A673 (cell line): ENCODE data around the gene CHCHD1. TPM values are rescaled to one million over a fixed set of nuclear protein-coding genes. Genes with fewer than 3 reads are reported as not detected.

Source experiments
- BruUV-seq: library from RNA; stranded (reverse); fragments of 400-500 nt; replicated peaks from 2 replicates; lab custom pipeline; 2021; lab: Mats Ljungman, UMichigan
- CTCF ChIA-PET: fragments of 300-600 bp; sonication (Branson Sonifier 250); formaldehyde crosslinking; loops from one replicate; lab custom pipeline; 2022; ENCODE audit warnings: antibody characterized with exemption; lab: Charles Lee
- POLR2A ChIA-PET: fragments of 300-600 bp; sonication (Branson Sonifier 250); formaldehyde crosslinking; loops from one replicate; lab custom pipeline; 2022; ENCODE audit warnings: antibody characterized with exemption; ENCODE audit not compliant: low non-redundant PET; lab: Charles Lee
- DNase-seq: peaks from one replicate; pipeline ENCODE4 v3.0.0-alpha.2; 2015; ENCODE audit warnings: low spot score
- H3K27ac ChIP-seq: fragments of 200-600 bp; sonication (generic); 2 replicates; pipeline ENCODE4 v1.5.1; 2016; ENCODE audit warnings: mixed run types, low read depth, mild to moderate bottlenecking, mixed read lengths, antibody characterized with exemption, low read length; ENCODE audit not compliant: poor library complexity, severe bottlenecking
- H3K27me3 ChIP-seq: fragments of 200-600 bp; sonication (generic); replicated peaks from 2 replicates; pipeline ENCODE4 v1.6.1; 2017; ENCODE audit warnings: mixed run types, low read depth, mild to moderate bottlenecking, mixed read lengths, antibody characterized with exemption, low read length; ENCODE audit not compliant: insufficient read depth, poor library complexity
- H3K36me3 ChIP-seq: fragments of 200-600 bp; sonication (generic); 2 replicates; pipeline ENCODE4 v1.6.1; 2016; ENCODE audit warnings: mixed run types, mild to moderate bottlenecking, mixed read lengths, antibody characterized with exemption, low read length; ENCODE audit not compliant: insufficient read depth, poor library complexity, severe bottlenecking
- H3K4me1 ChIP-seq: fragments of 200-600 bp; sonication (generic); 2 replicates; pipeline ENCODE4 v1.6.1; 2017; ENCODE audit warnings: mixed run types, mild to moderate bottlenecking, mixed read lengths, antibody characterized with exemption, low read length; ENCODE audit not compliant: insufficient read depth, poor library complexity, severe bottlenecking
- H3K4me3 ChIP-seq: fragments of 200-600 bp; sonication (generic); 2 replicates; pipeline ENCODE4 v1.5.1; 2016; ENCODE audit warnings: low read depth, mixed run types, mild to moderate bottlenecking, mixed read lengths, low read length; ENCODE audit not compliant: poor library complexity, severe bottlenecking
- H3K9me3 ChIP-seq: fragments of 200-600 bp; sonication (generic); 2 replicates; pipeline ENCODE4 v1.6.1; 2016; ENCODE audit warnings: mixed run types, low read depth, mild to moderate bottlenecking, mixed read lengths, antibody characterized with exemption, low read length; ENCODE audit not compliant: poor library complexity, severe bottlenecking
- EZH2 ChIP-seq: fragments of 200-600 bp; sonication (generic); IDR thresholded peaks from 2 replicates; pipeline ENCODE4 v1.6.1; 2017; ENCODE audit warnings: borderline replicate concordance, low read depth, mild to moderate bottlenecking, mixed read lengths, antibody characterized with exemption, low read length; ENCODE audit not compliant: poor library complexity, severe bottlenecking
- intact Hi-C: fragments of 100-400 bp; cut with micrococcal nuclease; formaldehyde crosslinking; loops from one replicate; pipeline ENCODE4 v1.10.0; 2022; ENCODE audit not compliant: unreplicated experiment
- total RNA-seq: library from RNA; stranded (reverse); gene quantifications from 2 replicates; pipeline ENCODE4 v1.2.3, GENCODE V29; 2021
- TF ChIP-seq, protein P1 (sequence below): fragments of 300-800, 200-600 bp; sonication (generic); conservative IDR thresholded peaks from 2 replicates; pipeline ENCODE4 v1.5.1; 2017; ENCODE audit warnings: low read depth, mild to moderate bottlenecking, antibody characterized with exemption, low read length, moderate library complexity, mixed read lengths

CHCHD1 gene
- total RNA-seq, 1 experiment from 2014 or later = 37.5 TPM

DNA sequence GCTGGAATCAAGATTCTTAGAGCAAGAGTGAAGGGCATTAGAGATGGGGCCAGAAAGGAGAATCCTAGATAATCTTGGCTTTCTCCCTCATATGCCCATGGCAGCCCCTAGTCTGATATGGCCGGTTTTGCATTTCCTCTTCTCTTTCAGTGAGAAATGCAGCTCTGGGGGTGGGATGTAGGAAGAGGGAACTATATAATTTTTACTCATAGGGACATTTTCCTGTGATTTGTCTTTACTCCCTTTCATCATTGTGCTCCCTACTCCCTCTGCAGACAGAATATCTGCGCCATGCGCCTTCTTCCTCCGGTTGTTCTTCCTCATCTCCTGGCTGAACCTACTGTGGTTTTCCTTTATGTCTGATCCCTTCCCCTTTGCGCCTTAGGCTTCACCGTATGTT, 16.8 kb upstream of the CHCHD1 start:
- Histone ChIP-seq H3K4me3 (no peak overlapping the region), H3K27ac (no peak overlapping the region), H3K36me3 (peaks cover 75% of the 10 kb centered on the region), H3K9me3 (no peaks in the 10 kb centered on the region), H3K4me1 (no peaks in the 10 kb centered on the region), H3K27me3 (no peaks in the 10 kb centered on the region)
- ChIA-PET POLR2A (no interaction called here), CTCF (no interaction called here)
- intact Hi-C loops = no loop called here
- TF ChIP-seq, protein P1, sequence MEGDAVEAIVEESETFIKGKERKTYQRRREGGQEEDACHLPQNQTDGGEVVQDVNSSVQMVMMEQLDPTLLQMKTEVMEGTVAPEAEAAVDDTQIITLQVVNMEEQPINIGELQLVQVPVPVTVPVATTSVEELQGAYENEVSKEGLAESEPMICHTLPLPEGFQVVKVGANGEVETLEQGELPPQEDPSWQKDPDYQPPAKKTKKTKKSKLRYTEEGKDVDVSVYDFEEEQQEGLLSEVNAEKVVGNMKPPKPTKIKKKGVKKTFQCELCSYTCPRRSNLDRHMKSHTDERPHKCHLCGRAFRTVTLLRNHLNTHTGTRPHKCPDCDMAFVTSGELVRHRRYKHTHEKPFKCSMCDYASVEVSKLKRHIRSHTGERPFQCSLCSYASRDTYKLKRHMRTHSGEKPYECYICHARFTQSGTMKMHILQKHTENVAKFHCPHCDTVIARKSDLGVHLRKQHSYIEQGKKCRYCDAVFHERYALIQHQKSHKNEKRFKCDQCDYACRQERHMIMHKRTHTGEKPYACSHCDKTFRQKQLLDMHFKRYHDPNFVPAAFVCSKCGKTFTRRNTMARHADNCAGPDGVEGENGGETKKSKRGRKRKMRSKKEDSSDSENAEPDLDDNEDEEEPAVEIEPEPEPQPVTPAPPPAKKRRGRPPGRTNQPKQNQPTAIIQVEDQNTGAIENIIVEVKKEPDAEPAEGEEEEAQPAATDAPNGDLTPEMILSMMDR = no peak
- TF ChIP-seq EZH2 = no peak
- no TSS peak for BruUV-seq
- no peak for DNase-seq

GRCh38 chr10:73768881-73769280, 13.0 kb upstream of the CHCHD1 start:
- POLR2A ChIA-PET = no interaction called here
- intact Hi-C loops = no loop called here
- H3K27me3 ChIP-seq = no peaks in the 10 kb centered on the region

GRCh38 chr10:73769396-73769795, 12.5 kb upstream of the CHCHD1 start:
- intact Hi-C loops = no loop called here
- CTCF ChIA-PET = no interaction called here
- BruUV-seq = no TSS peak

More at GRCh38 chr10:73768881-73769280, 13.0 kb upstream of the CHCHD1 start:
- Histone ChIP-seq H3K4me3 (no peak overlapping the region), H3K4me1 (peaks cover 2% of the 10 kb centered on the region), H3K36me3 (peaks cover 52% of the 10 kb centered on the region), H3K27ac (no peak overlapping the region), H3K9me3 (no peaks in the 10 kb centered on the region)
- DNase-seq = peak; percentile 19
- no TSS peak for BruUV-seq
- CTCF ChIA-PET = no interaction called here
- TF ChIP-seq EZH2 = no peak
- TF ChIP-seq, protein P1 = no peak

More at GRCh38 chr10:73769396-73769795, 12.5 kb upstream of the CHCHD1 start:
- POLR2A ChIA-PET = no interaction called here
- Histone ChIP-seq H3K27ac (no peak overlapping the region), H3K9me3 (no peaks in the 10 kb centered on the region), H3K4me1 (peaks cover 4% of the 10 kb centered on the region), H3K36me3 (peaks cover 50% of the 10 kb centered on the region), H3K4me3 (no peak overlapping the region), H3K27me3 (no peaks in the 10 kb centered on the region)
- TF ChIP-seq, protein P1 = no peak
- no peak for TF ChIP-seq EZH2
- DNase-seq = no peak
